IPS-15b (cell line): Measurements from ENCODE around the gene BASP1.

ENCODE experiments used
- H3K27me3 ChIP-seq: one replicate; pipeline ENCODE4 v1.6.1; 2013; ENCODE audit warnings: low read length; ENCODE audit not compliant: control insufficient read depth, insufficient read depth
- H3K36me3 ChIP-seq: one replicate; pipeline ENCODE4 v1.6.1; 2013; ENCODE audit warnings: low read length; ENCODE audit not compliant: control insufficient read depth, insufficient read depth
- H3K4me1 ChIP-seq: one replicate; pipeline ENCODE4 v1.6.1; 2013; ENCODE audit warnings: mild to moderate bottlenecking, low read length; ENCODE audit not compliant: control insufficient read depth, insufficient read depth
- H3K4me3 ChIP-seq: one replicate; pipeline ENCODE4 v1.5.1; 2013; ENCODE audit warnings: low read depth, low read length
- H3K9ac ChIP-seq: one replicate; pipeline ENCODE4 v1.6.1; 2013; ENCODE audit warnings: low read depth, mild to moderate bottlenecking, low read length
- H3K9me3 ChIP-seq: one replicate; pipeline ENCODE4 v1.6.1; 2013; ENCODE audit warnings: mild to moderate bottlenecking, low read length; ENCODE audit not compliant: control insufficient read depth, insufficient read depth

Gene BASP1

DNA sequence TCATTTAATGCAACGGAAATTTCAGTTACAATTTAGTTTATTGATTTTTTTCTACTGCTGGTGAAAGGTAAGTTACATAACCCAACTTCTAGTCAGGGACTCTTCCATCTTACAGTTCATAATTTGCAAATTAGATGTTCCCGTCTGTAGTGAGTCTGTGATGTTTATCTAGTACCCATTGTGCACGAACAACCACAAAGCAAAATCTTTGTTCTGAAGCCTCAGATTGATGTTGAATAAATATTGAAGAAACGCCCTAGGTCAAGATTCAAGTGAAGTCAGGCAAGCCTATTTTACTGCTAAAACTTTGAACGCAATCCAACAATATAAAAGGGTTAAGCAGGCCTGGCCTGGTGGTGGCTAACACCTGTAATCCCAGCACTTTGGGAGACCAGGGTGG is 43.1 kb downstream of the BASP1 start:
- Histone ChIP-seq H3K36me3 (peaks cover 4% of the 10 kb centered on the region), H3K27me3 (no peaks in the 10 kb centered on the region), H3K4me1 (peaks cover 19% of the 10 kb centered on the region), H3K9ac (no peak overlapping the region), H3K9me3 (no peaks in the 10 kb centered on the region), H3K4me3 (no peak overlapping the region)

DNA sequence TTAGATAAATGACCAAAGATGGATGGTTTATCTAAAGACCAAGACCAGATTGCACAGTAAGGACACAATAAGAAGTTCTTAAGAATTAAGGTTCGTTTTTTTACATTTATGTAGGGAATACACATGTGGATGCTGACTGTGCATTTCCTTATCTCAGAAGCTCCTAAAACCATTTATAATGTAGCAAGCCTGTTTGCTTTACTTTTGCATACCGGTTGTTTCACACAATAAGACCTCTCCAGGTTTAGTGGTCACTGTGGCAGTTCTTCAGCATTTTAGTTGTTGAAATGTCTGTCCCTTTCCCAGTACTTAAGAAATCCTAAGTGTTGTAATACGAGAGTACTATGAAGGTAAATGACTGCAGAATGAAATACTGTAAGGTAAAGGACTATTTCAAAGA is 43.6 kb downstream of the BASP1 start:
- Histone ChIP-seq H3K27me3 (no peaks in the 10 kb centered on the region), H3K36me3 (peaks cover 4% of the 10 kb centered on the region), H3K9me3 (no peaks in the 10 kb centered on the region), H3K4me1 (peaks cover 20% of the 10 kb centered on the region), H3K4me3 (no peak overlapping the region), H3K9ac (no peak overlapping the region)

DNA sequence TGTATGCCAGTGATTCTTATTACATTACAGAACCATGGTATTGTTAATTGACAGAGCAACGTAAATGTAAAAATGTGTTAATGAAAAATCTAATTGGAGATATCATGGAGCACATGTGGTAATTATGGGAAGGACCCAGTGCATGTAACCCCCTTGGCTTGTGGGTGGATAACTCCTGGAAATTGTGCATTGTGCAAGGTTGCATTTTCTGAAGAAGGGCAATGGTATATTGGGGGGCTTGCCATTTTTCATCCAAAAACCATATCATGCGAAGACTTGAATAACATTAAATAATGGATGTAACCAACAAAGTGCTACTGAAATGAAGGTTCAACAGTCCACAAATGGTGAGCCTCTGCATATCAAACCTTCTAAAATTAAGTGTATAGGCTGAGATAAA is 47.6 kb downstream of the BASP1 start:
- peaks cover 13% of the 10 kb centered on the region for H3K4me1 ChIP-seq
- no peak overlapping the region for H3K4me3 ChIP-seq
- H3K9ac ChIP-seq = no peak overlapping the region
- H3K9me3 ChIP-seq = no peaks in the 10 kb centered on the region
- no peaks in the 10 kb centered on the region for H3K36me3 ChIP-seq
- H3K27me3 ChIP-seq = no peaks in the 10 kb centered on the region

DNA sequence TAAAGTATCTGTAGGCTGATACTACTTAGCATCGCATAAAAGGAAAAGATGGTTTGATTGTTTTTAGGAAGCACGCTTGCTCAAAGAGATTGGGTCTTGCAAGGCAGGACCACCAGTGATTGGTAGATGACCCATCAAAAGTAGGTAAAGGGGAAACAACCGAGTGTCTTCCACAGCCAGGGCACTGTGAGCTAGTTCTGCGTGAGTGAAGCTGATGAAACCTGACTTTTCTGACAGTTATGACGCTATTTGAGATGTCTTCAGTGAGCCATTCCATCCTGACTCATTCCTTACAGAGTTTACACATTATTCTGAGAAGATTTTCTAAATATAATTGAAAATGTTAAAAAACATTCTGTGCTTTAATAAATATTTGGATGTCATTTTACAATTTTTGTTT is 49.7 kb downstream of the BASP1 start:
- Histone ChIP-seq H3K36me3 (no peaks in the 10 kb centered on the region), H3K27me3 (no peaks in the 10 kb centered on the region), H3K9me3 (no peaks in the 10 kb centered on the region), H3K4me3 (no peak overlapping the region), H3K9ac (no peak overlapping the region), H3K4me1 (peaks cover 3% of the 10 kb centered on the region)

- Histone ChIP-seq H3K27me3 (no peaks in the 10 kb centered on the region), H3K9me3 (no peaks in the 10 kb centered on the region), H3K9ac (no peak overlapping the region), H3K36me3 (no peaks in the 10 kb centered on the region), H3K4me1 (peaks cover 3% of the 10 kb centered on the region), H3K4me3 (no peak overlapping the region)
These were observed 51.8 kb downstream of the BASP1 start for GRCh38 chr5:17269201-17269600.

- H3K36me3 ChIP-seq = peaks cover 6% of the 10 kb centered on the region
- no peak overlapping the region for H3K4me3 ChIP-seq
- no peak overlapping the region for H3K9ac ChIP-seq
- H3K9me3 ChIP-seq = no peaks in the 10 kb centered on the region
- no peaks in the 10 kb centered on the region for H3K27me3 ChIP-seq
- no peaks in the 10 kb centered on the region for H3K4me1 ChIP-seq
These were observed 54.7 kb downstream of the BASP1 start for GRCh38 chr5:17272111-17272510.

DNA sequence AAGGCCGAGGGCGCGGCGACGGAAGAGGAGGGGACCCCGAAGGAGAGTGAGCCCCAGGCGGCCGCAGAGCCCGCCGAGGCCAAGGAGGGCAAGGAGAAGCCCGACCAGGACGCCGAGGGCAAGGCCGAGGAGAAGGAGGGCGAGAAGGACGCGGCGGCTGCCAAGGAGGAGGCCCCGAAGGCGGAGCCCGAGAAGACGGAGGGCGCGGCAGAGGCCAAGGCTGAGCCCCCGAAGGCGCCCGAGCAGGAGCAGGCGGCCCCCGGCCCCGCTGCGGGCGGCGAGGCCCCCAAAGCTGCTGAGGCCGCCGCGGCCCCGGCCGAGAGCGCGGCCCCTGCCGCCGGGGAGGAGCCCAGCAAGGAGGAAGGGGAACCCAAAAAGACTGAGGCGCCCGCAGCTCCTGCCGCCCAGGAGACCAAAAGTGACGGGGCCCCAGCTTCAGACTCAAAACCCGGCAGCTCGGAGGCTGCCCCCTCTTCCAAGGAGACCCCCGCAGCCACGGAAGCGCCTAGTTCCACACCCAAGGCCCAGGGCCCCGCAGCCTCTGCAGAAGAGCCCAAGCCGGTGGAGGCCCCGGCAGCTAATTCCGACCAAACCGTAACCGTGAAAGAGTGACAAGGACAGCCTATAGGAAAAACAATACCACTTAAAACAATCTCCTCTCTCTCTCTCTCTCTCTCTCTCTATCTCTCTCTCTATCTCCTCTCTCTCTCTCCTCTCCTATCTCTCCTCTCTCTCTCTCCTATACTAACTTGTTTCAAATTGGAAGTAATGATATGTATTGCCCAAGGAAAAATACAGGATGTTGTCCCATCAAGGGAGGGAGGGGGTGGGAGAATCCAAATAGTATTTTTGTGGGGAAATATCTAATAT is 58.1 kb downstream of the BASP1 start:
- Histone ChIP-seq H3K9me3 (no peaks in the 10 kb centered on the region), H3K27me3 (no peaks in the 10 kb centered on the region), H3K9ac (no peak overlapping the region), H3K4me1 (no peaks in the 10 kb centered on the region), H3K36me3 (peaks cover 6% of the 10 kb centered on the region), H3K4me3 (no peak overlapping the region)

DNA sequence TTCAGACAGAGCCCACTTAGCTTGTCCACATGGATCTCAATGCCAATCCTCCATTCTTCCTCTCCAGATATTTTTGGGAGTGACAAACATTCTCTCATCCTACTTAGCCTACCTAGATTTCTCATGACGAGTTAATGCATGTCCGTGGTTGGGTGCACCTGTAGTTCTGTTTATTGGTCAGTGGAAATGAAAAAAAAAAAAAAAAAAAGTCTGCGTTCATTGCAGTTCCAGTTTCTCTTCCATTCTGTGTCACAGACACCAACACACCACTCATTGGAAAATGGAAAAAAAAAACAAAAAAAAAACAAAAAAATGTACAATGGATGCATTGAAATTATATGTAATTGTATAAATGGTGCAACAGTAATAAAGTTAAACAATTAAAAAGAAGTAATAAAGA is 59.0 kb downstream of the BASP1 start:
- H3K9ac ChIP-seq = no peak overlapping the region
- no peaks in the 10 kb centered on the region for H3K27me3 ChIP-seq
- H3K4me1 ChIP-seq = no peaks in the 10 kb centered on the region
- H3K36me3 ChIP-seq = peaks cover 6% of the 10 kb centered on the region
- H3K4me3 ChIP-seq = no peak overlapping the region
- H3K9me3 ChIP-seq = no peaks in the 10 kb centered on the region

- H3K9me3 ChIP-seq = no peaks in the 10 kb centered on the region
- H3K27me3 ChIP-seq = no peaks in the 10 kb centered on the region
- no peak overlapping the region for H3K9ac ChIP-seq
- peaks cover 6% of the 10 kb centered on the region for H3K36me3 ChIP-seq
- no peak overlapping the region for H3K4me3 ChIP-seq
- H3K4me1 ChIP-seq = peaks cover 7% of the 10 kb centered on the region
These were observed 60.5 kb downstream of the BASP1 start for GRCh38 chr5:17277907-17278306.

GRCh38 chr5:17278931-17279330 is 61.5 kb downstream of the BASP1 start:
- Histone ChIP-seq H3K9ac (no peak overlapping the region), H3K4me3 (no peak overlapping the region), H3K27me3 (no peaks in the 10 kb centered on the region), H3K9me3 (no peaks in the 10 kb centered on the region), H3K4me1 (peaks cover 7% of the 10 kb centered on the region), H3K36me3 (peaks cover 6% of the 10 kb centered on the region)

- no peak overlapping the region for H3K9ac ChIP-seq
- H3K4me3 ChIP-seq = no peak overlapping the region
- H3K27me3 ChIP-seq = no peaks in the 10 kb centered on the region
- H3K4me1 ChIP-seq = peaks cover 7% of the 10 kb centered on the region
- peaks cover 6% of the 10 kb centered on the region for H3K36me3 ChIP-seq
- H3K9me3 ChIP-seq = no peaks in the 10 kb centered on the region
These were observed 62.1 kb downstream of the BASP1 start for GRCh38 chr5:17279487-17279886.

GRCh38 chr5:17282283-17283120 is 65.1 kb downstream of the BASP1 start:
- Histone ChIP-seq H3K4me3 (no peak overlapping the region), H3K4me1 (peaks cover 7% of the 10 kb centered on the region), H3K9ac (no peak overlapping the region), H3K36me3 (no peaks in the 10 kb centered on the region), H3K27me3 (no peaks in the 10 kb centered on the region), H3K9me3 (no peaks in the 10 kb centered on the region)
